ENCODE results near the gene SLC22A23.

The SLC22A23 gene

DNA sequence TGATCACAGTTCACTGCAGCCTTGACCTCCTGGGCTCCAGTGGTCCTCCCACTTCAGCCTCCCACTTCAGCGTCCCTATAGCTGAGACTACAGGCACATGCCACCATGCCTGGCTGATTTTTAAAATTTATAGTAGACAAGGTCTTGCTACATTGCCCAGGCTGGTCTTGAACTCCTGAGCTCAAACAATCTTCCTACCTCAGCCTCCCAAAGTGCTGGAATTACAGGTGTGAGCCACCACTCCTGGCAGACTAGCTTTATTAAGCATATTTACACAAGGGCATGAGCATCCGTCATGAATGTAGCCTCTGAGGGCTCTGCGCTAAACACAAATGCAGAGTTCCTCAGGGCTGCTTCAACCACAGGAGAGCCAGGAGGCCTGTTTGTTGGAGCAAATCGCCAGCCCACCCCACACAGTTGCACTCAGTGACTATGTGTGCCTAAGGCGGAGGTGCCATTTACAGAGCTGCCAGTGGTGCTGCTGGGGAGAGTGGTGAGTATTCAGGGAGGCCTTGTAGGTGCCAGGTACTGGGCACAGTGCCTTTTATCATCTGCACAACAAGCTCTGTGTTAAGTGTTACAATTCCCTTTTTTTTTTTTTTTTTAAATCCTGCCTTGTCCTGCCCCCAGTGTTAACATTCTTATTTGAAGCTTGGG, 119.9 kb downstream of the SLC22A23 start:
- TF ChIP-seq, protein P1, sequence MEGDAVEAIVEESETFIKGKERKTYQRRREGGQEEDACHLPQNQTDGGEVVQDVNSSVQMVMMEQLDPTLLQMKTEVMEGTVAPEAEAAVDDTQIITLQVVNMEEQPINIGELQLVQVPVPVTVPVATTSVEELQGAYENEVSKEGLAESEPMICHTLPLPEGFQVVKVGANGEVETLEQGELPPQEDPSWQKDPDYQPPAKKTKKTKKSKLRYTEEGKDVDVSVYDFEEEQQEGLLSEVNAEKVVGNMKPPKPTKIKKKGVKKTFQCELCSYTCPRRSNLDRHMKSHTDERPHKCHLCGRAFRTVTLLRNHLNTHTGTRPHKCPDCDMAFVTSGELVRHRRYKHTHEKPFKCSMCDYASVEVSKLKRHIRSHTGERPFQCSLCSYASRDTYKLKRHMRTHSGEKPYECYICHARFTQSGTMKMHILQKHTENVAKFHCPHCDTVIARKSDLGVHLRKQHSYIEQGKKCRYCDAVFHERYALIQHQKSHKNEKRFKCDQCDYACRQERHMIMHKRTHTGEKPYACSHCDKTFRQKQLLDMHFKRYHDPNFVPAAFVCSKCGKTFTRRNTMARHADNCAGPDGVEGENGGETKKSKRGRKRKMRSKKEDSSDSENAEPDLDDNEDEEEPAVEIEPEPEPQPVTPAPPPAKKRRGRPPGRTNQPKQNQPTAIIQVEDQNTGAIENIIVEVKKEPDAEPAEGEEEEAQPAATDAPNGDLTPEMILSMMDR (IDR thresholded peaks at IDR 0.05; ENCODE audit: low read depth, low read length), result no peak
- DNase-seq (ENCODE audit: extremely low read depth, low read depth), result no peak

DNA sequence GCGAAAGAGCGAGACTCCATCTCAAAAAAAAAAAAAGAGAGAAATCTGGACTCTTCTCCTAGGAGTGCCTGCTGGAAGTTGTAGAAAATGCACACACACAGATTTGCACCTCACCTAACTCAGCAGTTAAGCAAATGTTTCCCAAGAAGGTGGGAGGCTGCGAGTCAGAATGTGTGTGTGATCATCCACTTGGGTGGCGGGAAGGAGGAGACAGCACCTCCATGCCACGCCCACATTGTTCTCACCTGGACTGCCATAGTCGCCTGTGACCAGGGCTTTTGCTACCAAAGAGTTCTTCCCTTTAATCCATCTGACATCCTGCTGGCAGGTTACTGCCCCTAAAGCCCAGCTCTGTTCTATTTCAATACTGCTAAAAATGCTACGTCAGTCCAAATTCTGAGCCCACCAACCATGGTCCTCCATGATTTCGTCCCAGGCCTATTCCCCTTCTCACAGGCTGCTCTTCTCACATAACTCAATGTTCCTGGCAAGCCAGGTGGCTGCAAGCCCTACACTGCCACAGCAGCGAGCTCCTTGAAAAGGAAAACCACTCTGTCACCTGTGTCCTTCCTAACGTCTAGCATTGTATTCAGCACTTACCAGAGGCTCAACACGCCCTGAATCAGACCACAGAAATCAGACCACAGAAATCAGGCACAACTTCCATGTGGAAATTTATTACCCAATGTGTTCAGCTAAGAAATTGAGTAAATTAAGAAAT, 120.6 kb downstream of the SLC22A23 start:
- no peak for DNase-seq (ENCODE audit: extremely low read depth, low read depth)
- TF ChIP-seq, protein P1 (IDR thresholded peaks at IDR 0.05; ENCODE audit: low read depth, low read length), result no peak

DNA sequence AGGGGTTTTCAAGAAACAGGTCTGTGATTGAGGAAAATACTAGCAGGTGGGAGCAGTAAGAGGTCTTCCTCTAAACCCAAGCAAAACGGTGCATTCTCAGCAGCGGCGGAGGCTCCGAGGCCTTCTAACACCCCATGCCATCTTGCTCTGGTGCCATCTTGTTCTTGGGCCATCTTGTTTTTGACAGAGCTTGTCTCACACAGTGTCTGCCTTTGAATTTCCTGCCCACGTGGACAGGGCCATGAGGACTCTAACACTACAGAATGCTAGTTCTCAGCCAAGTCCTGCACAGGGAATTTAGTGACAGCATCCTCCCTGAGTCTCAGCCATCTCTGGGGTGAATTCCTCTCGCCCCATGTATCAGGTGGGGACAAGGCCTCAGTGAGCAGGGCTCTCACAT, 121.7 kb downstream of the SLC22A23 start:
- TF ChIP-seq, protein P1 (IDR thresholded peaks at IDR 0.05; ENCODE audit: low read depth, low read length), result no peak
- DNase-seq (ENCODE audit: extremely low read depth, low read depth), result no peak

DNA sequence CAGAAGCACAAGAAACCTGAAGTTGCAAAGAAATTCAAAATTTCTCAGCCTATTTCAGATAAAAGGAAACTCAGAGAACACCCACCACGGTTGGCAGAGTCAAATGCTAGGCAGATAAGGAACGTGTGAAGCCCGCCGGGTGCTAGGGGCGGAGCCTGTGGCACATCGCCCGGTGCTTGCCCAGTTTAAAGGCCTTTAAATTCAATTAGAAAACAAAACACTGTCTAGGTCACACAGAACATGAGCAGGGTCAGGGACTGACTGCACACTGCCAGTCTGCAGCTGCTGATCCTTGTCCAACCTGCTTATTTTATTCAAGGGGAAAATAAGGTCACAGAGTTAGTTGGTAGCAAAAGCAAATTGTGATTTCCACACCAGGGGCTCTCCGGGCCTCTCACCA, 122.3 kb downstream of the SLC22A23 start:
- no peak for DNase-seq (ENCODE audit: extremely low read depth, low read depth)
- TF ChIP-seq, protein P1 (IDR thresholded peaks at IDR 0.05; ENCODE audit: low read depth, low read length), result no peak

DNA sequence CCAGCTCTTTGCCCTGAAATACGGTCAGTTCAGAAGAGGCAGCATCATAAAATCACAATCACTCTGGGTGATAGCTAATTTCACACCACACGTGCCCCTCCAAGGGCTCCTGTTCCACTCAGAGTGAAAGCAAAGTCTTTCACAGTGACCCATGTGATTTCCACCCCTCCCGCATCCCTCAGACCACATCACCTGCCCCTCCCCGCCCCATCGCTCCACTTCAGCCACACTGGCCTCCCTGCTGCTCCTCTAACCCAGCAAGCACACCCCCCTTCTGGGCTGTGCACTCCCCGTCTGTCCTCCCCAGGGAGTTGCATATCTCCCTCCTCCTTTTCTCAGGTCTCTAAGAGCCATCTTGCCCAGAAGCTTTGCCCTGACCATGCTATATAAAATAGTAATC, 123.6 kb downstream of the SLC22A23 start:
- TF ChIP-seq, protein P1 (IDR thresholded peaks at IDR 0.05; ENCODE audit: low read depth, low read length), result no peak

DNA sequence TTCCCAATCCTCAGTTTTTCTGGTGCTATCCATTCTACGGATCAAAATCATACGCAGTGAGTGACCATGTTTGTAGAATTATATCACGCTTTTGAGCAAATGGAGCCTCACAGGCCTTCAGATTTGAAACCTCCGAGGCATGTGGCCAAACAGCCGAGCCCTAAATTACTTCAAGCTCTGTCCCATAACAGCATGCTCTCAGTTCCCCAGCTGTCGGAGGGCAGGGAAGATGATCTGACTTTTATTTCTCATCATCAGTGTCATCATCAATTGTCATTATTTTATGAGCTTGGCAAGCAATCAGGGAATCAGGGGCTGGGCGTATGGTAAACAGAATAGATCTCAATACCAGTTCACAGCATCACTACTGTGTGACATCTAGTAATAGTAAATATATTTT, 124.9 kb downstream of the SLC22A23 start:
- TF ChIP-seq, protein P1 (IDR thresholded peaks at IDR 0.05; ENCODE audit: low read depth, low read length), result no peak
- no peak for DNase-seq (ENCODE audit: extremely low read depth, low read depth)

More for the DNA sequence above, 123.6 kb downstream of the SLC22A23 start:
- no peak for DNase-seq (ENCODE audit: extremely low read depth, low read depth)

DNA sequence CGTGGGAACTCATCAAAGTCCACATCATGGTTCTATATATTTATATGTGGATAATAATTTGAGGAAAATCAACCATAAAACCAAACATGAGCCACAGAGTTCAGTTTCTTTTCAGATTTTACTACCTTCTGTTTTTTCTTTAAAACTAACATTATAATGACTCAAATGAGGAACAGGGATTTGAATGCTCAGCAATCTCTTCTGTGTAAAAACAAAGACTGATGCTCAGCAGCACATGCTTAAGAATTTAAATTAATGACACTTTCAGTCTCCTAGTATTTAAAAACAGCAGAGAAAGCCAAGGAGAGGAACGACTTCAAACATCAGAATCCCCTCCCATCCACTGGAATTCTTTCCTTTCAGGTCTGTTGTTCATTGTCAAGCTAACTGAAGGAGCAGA, 125.4 kb downstream of the SLC22A23 start:
- DNase-seq (ENCODE audit: extremely low read depth, low read depth), result no peak
- TF ChIP-seq, protein P1 (IDR thresholded peaks at IDR 0.05; ENCODE audit: low read depth, low read length), result no peak

Data from AG09319 (cell line).